ENCODE measurements around the gene UBE2G1. TPM values are rescaled to one million over a fixed set of nuclear protein-coding genes. Genes with fewer than 3 reads are reported as not detected.

UBE2G1 gene
- total RNA-seq, 1 donor from 2014 or later, result 87.8 TPM

DNA sequence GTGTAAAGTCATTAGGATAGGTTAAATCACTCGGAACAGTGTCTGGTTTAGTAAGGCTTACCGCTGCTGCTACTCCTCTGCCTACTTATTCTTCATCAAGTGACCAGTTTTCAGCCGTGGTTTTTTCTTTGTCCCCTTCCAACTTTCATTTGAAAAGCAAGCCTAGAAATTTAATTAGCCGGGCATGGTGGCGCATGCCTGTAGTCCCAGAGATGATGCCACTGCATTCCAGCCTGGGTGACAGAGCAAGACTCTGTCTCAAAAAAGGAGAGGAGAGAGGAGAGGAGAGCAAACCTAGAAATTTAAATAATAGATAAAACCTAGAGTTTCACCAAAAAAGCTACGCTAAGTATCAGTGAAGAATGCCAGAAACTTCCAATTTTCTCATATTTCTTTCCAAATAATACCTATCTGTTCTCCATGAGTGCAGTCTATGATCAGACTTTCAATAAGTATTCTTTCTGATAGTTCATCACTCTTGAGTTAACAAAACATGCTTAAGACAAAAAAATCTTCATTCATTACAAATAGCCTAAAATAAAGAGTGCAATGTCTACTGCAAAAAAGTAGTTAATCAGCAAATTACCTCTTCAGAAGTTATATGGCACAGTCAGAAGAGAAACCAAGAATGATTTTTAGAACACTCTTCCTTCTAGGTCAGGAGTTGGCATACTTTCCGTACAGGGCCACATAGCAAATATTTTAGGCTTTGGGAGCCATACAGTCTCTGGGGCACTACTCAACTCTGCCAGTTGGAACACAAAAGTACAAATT is 117.8 kb downstream of the UBE2G1 start:
- Mint-ChIP-seq H3K4me3 (ENCODE audit: low read depth) (no peak overlapping the region), H3K27me3 (no peaks in the 10 kb centered on the region), H3K36me3 (ENCODE audit: insufficient read depth) (peaks cover 1% of the 10 kb centered on the region), H3K9me3 (ENCODE audit: low read depth) (no peaks in the 10 kb centered on the region), H3K27ac (peak overlapping the region; percentile 90), H3K4me1 (ENCODE audit: low read depth) (peaks cover 14% of the 10 kb centered on the region)
- DNase-seq (ENCODE audit: low spot score, unreplicated experiment), result no peak
- TF ChIP-seq, protein P1, sequence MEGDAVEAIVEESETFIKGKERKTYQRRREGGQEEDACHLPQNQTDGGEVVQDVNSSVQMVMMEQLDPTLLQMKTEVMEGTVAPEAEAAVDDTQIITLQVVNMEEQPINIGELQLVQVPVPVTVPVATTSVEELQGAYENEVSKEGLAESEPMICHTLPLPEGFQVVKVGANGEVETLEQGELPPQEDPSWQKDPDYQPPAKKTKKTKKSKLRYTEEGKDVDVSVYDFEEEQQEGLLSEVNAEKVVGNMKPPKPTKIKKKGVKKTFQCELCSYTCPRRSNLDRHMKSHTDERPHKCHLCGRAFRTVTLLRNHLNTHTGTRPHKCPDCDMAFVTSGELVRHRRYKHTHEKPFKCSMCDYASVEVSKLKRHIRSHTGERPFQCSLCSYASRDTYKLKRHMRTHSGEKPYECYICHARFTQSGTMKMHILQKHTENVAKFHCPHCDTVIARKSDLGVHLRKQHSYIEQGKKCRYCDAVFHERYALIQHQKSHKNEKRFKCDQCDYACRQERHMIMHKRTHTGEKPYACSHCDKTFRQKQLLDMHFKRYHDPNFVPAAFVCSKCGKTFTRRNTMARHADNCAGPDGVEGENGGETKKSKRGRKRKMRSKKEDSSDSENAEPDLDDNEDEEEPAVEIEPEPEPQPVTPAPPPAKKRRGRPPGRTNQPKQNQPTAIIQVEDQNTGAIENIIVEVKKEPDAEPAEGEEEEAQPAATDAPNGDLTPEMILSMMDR (IDR thresholded peaks at IDR 0.05; ENCODE audit: unreplicated experiment), result no peak

DNA sequence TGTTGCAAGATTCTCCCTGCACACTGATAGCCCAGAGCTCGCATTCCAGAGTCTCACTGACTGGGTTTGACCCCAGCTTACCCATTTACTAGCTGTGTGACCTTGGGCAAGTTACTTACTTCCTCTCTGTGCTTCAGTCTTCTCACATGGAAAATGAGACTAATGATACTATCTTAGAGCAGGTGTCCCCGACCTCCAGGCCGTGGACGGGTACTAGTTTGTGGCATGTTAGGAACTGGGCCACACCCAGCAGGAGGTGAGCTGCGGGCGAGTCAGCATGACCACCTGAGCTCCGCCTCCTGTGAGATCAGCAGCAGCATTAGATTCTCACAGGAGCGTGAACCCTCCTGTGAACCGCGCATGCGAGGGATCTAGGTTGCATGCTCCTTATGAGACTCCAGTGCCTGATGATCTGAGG is 118.5 kb downstream of the UBE2G1 start:
- Mint-ChIP-seq H3K36me3 (ENCODE audit: insufficient read depth) (no peaks in the 10 kb centered on the region), H3K9me3 (ENCODE audit: low read depth) (no peaks in the 10 kb centered on the region), H3K4me1 (ENCODE audit: low read depth) (peaks cover 17% of the 10 kb centered on the region), H3K27ac (peak overlapping the region; percentile 90), H3K27me3 (no peaks in the 10 kb centered on the region), H3K4me3 (ENCODE audit: low read depth) (no peak overlapping the region)
- no peak for DNase-seq (ENCODE audit: low spot score, unreplicated experiment)
- TF ChIP-seq, protein P1 (IDR thresholded peaks at IDR 0.05; ENCODE audit: unreplicated experiment), result no peak

DNA sequence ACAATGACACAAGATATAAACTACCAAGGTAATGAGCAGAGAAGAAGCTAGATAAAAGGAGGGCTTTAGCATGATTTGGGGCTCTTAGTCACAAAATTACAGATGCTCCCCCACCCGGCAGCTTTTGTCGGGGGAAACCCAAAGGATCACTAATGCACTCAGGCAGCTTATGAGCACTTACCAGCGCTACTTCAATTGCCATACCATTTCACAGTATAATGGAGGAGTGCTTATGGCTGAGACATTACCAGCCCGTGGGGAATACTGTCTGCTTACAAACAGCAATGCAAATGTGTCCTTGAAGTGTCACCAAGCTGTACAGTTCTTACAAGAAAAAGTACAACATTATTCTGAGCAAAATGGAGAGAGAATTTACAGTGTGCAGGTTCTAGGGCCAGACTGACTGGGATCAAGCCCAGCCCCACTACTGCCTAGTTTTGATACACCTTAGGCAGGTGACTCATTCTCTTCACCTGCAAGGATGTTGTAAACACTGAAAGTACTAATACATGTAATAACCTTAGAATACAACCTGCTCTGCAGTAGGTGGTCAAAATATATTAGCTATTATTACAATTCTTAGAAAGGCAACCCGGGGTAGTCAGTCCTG is 119.0 kb downstream of the UBE2G1 start:
- no peak overlapping the region for H3K27ac Mint-ChIP-seq
- no peak for DNase-seq (ENCODE audit: low spot score, unreplicated experiment)
- H3K9me3 Mint-ChIP-seq (ENCODE audit: low read depth), result no peaks in the 10 kb centered on the region
- H3K36me3 Mint-ChIP-seq (ENCODE audit: insufficient read depth), result no peaks in the 10 kb centered on the region
- no peaks in the 10 kb centered on the region for H3K27me3 Mint-ChIP-seq
- H3K4me1 Mint-ChIP-seq (ENCODE audit: low read depth), result peaks cover 17% of the 10 kb centered on the region
- TF ChIP-seq, protein P1 (IDR thresholded peaks at IDR 0.05; ENCODE audit: unreplicated experiment), result no peak
- H3K4me3 Mint-ChIP-seq (ENCODE audit: low read depth), result no peak overlapping the region

DNA sequence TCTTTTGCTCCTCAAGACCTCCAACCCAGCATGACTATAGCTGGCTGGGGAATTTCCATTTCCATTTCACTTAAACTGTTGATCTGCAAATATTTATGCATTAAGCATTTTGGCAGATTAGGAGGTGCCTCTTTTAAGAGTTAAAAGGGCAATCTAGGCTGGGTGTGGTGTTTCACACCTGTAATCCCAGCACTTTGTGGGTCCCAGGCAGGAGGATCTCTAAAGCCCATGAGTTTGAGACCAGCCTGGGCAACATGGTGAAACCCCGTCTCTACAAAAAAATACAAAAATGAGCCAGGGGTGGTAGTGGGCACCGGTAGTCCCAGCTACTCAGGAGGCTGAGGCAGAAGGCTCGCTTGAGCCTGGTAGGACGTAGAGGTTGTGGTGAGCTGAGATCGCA is 119.8 kb downstream of the UBE2G1 start:
- Mint-ChIP-seq H3K4me3 (ENCODE audit: low read depth) (no peak overlapping the region), H3K27ac (no peak overlapping the region), H3K36me3 (ENCODE audit: insufficient read depth) (peaks cover 2% of the 10 kb centered on the region), H3K4me1 (ENCODE audit: low read depth) (peaks cover 22% of the 10 kb centered on the region), H3K9me3 (ENCODE audit: low read depth) (no peaks in the 10 kb centered on the region), H3K27me3 (no peaks in the 10 kb centered on the region)
- TF ChIP-seq, protein P1 (IDR thresholded peaks at IDR 0.05; ENCODE audit: unreplicated experiment), result no peak
- DNase-seq (ENCODE audit: low spot score, unreplicated experiment), result no peak

DNA sequence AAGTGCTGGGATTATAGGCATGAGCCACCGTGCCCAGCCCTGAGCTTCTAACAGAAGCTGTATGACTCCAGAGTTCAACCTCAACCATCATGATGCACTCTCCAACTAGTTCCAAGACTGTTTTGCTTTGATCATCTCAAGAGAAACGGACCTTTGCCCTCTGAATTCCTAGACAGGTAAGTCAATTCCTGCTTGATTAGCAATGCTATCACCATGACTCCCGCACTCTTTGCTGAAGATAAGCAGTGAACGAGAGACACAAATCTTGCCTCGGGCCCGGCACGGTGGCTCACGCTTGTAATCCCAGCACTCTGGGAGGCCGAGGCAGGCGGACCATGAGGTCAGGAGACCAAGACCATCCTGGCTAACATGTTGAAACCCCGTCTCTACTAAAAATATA is 124.9 kb downstream of the UBE2G1 start:
- peaks cover 12% of the 10 kb centered on the region for H3K36me3 Mint-ChIP-seq (ENCODE audit: insufficient read depth)
- H3K9me3 Mint-ChIP-seq (ENCODE audit: low read depth), result no peaks in the 10 kb centered on the region
- no peak overlapping the region for H3K27ac Mint-ChIP-seq
- no peak for DNase-seq (ENCODE audit: low spot score, unreplicated experiment)
- TF ChIP-seq, protein P1 (IDR thresholded peaks at IDR 0.05; ENCODE audit: unreplicated experiment), result no peak
- no peaks in the 10 kb centered on the region for H3K27me3 Mint-ChIP-seq
- H3K4me3 Mint-ChIP-seq (ENCODE audit: low read depth), result no peak overlapping the region
- H3K4me1 Mint-ChIP-seq (ENCODE audit: low read depth), result peaks cover 22% of the 10 kb centered on the region
